ENCODE data around the gene MAML2.

MAML2 gene

DNA sequence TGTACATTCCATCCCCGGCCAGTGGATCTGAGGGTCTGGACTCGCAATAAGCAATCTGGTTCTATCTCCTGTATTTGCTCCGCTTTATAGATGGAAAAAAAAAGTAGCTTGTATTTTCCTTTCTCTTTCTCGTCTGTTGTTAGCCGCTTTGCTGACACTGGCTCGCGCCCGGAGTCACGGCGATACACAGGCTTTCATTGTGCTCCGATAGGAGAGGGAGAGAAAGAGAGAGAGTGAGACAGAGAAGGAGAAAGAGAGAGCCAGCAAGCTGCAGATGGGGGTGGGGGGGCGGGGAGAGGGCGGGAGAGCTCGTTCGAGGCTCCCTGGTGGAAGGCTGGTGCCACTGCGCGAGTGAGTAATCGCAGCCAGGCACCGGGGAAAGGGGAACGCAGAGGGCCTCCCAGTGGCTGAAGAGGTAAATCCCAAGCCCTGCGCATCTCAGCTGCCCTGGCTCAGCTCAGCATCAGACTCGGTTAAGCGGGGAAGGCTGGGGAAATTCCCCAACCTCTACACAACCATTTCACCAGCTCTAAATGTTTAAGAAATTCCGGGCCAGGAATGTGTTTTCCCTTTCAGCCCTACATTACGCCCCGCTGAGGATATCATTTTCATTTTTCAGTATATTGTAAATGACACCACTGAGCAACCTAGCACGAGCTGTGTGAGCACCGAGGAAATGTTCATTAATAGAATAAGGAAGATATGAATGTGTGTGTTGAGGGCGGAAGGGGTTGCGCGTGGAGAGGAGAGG lies at the start of gene MAML2:
TSS of gene MAML2 (minus strand) at position 235 of the 751 bp plus-strand sequence. CDS start 1,300 bp downstream, outside the sequence.
- DNase-seq, result peak; percentile 80

DNA sequence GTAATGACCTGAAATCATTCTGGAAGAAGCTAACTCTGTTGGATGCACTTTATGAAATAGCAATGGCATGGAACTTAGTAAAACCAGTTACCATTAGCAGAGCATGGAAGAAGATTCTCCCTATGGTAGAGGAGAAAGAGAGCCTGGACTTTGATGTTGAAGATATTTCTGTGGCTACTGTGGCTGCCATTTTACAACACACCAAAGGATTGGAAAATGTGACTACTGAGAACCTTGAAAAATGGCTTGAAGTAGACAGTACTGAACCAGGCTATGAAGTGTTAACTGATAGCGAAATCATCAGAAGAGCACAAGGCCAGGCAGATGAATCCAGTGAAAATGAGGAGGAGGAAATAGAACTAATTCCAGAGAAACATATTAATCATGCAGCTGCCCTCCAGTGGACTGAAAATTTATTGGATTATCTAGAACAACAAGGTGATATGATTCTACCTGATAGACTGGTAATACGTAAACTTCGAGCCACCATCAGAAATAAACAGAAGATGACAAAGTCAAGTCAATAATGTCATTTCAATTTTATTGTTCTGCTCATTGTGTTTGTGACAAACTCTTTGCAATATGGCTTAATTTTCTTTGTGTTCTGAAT lies 48.8 kb upstream of the MAML2 start:
- no peak for DNase-seq

DNA sequence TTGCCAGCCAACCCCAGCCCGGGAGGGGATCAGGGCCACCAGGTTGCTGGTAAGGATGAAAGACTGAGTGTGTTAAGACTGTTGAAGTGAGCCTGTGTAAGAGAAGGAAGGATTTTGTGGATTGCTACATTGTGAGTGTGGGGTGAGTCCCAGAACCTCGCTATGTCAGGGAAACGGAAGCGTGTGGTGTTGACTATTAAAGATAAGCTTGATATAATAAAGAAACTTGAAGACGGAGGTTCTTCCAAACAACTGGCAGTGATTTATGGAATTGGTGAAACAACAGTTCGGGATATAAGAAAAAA lies 47.4 kb upstream of the MAML2 start:
- DNase-seq, result no peak

DNA sequence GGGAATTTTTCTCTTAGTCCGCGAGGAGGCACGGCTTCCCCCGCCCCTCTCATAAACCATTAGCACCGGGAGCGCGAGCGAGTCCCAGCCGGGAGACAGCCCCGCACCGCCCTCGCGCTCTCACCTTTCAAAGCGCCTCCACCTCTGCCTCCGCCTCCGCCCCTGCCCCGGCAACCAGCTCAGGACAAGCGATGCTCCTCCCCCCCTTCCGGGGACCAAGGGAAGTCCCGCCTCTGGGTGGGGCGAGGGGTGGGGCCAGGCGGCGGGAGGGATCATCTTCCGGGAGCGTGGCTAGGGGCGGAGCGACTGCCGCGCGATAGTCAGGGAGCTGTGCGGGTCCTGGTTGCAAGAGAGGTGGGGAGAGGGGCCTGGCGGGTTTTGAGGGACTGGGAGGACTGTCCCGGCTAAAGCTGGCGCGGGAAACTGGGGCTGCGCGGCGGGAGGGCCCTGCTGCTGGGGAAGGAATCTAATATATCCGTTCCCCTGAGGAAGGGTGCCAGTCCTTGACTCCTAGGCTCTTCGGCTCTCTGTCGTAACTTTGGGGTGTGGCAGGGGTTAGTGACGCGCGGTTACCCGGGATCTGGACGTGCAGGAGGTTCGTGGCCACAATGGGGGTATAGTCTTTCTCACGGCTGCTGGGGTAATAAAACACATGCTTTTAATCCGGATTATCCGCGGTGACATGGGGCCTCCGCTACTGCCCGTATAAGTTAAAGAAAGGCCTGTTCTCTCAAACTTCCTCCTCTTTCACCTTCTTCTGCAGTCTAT lies 46.9 kb upstream of the MAML2 start, which contains the start of the genes CCDC82 and JRKL:
TSS of gene CCDC82 (minus strand) at position 193 of the 768 bp plus-strand sequence. CDS start 5,165 bp downstream, outside the sequence.
TSS of gene JRKL (plus strand) at position 294 of the 768 bp plus-strand sequence. CDS start 637 bp downstream, outside the sequence.
- DNase-seq, result peak; percentile 93

DNA sequence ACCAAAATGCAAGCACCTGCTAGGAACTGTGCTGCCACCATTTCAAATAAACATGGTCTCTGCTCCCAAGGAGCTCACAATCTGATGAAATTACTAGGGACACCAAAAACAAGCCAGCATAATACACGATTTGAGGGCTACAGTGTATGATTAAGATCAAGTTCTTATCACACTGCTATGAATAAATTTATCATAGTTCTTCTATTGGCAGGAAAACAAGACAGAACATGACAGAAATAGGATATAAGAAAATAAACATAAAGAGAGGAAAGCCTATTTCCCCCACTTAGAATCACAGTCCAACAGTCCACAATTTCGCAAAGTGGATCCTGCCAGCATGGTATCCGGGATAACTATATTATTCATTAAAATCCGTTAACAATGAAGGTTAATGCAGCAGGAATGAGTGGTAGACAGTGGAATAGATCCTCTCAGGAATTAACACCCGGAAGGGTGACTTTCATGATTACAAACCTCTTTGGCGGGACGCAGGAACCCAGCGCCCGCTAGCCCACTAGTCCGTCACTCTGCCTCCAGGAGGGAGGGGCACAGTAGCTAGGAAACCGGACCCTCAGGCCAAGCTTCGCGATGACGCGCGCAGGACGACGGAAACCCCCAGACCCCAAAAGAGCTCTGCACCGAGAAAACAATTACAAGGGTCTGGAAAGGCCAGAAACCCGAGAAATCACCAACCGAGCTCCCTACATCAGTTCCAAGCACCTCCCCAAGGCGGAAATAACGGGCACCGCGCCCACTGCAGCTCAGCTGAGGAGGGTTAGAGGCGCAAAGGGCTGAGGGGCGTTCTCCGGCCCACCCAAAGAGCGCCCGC lies 46.1 kb upstream of the MAML2 start:
- DNase-seq, result peak; percentile 75

DNA sequence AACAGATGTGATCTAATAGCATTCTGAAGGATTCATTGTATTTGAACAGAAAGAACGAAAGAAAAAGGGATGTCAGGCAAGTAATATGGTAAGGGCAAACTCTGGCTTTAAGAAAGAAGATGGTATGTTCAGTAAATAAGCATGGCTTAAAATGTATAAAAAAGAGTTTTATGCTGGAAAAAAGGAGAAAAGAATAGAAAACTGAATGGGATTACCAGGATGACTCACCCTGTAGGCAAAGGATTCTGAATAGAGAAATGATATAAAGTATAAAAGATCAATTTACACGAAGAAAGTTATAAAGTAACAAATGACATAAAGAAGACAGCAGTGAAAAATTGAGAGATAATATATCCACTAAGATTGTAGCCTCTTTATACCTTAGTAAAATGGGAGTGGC lies 42.2 kb upstream of the MAML2 start:
- DNase-seq, result no peak

DNA sequence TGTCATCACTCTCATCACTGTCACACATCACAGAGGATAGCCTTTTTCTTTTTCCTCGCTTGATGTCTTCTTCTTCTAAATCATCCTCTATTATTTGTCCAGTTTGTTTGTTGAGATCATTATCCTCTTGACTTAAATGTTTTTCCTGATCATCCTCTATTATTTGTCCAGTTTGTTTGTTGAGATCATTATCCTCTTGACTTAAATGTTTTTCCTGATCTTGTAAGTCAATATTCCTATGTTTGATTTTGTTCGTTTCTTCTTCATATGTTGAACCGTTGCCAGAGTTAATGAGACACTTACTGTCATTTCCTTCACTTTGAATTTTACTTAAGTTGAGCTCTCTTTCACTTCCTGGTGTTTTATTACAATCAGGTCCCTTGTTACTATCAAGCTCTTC lies 41.2 kb upstream of the MAML2 start:
- DNase-seq, result no peak

DNA sequence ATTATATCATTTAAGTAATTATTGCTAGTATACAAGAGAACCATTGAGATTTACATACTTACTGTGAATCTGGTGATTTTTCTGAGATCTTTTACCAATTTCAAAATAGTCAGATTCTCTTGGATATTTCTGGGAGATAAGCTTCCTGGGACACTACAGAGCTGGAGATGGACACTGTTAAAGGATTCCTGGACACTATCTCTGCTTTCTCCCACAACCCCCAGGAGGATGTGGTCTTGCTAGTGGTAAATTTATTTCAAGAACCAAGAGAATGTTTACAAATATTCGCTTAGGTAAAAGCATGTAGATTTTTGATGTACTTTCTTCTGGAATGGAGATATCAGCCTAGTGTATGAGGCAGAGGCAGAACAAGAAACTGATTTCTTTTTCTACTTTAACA lies 33.8 kb upstream of the MAML2 start:
- no peak for DNase-seq

DNA sequence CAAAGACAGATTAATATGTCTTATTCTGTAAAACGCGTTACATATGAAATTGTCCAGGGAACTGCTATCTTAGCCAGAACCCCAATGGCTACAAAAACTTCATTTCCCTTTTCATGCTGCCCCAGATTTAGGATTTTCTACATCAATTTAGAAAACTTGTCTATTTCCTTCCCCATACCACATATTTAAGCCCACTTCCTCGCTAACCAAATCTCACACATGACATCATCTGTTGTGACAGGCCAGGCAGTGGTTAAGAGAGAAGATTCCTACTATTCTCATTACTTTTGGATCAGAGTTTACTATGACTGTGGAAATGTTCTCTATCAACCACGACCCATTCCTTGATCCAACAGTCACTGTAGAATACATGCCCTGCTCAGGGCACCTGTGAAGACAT lies 30.8 kb upstream of the MAML2 start:
- no peak for DNase-seq

DNA sequence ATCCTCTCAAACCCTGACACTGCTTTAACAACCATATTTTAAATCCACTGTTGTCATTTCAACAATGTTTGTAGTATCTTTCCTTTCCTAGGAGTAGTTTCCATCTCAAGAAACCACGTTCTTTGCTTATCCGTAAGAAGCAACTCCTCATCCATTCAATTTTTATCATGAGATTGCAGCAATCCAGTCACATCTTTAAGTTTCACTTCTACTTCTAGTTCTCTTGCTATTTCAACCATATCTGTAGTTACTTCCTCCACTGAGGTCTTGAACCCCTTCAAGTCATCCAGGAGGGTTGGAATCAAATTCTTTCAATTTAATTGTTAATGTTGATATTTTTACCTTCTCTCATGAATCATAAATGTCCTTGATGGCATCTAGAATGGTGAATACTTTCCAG lies 24.3 kb upstream of the MAML2 start:
- DNase-seq, result no peak

DNA sequence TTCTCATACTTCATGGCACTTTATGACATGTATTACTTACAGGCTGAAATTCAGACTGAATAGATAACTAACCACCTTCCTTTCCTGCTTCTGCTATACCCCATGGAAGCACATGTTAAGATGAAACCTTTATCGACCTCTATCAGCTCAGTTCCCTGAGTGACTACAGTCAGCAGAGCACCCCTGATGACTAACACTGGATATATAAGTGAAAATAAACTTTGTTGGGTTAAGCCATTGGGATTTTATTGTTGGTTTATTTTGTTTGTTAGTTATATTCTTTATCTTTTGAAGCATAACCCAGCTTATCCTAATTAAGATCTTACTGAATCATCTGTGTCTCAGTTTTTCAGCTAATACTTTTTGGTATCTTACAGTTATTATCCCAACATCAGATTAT lies 23.0 kb upstream of the MAML2 start:
- DNase-seq, result no peak

DNA sequence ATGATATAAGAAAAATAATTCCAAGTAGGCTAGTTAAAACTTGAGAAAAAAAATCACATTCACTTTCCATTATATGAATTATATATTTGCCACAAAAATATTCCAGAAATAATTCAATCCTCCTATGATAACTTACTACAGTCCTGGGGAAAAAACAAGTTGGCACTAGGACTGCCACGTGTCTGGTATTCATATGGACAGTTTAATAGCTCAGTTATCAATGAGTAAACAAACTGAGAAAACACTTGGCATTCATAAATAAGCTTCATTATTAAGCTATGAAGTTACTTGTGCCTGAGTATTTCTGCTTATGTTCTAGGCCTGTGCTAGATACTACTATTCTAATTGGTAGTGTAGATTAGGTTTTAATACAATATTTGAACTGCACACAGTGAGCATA lies 22.5 kb upstream of the MAML2 start:
- DNase-seq, result no peak

DNA sequence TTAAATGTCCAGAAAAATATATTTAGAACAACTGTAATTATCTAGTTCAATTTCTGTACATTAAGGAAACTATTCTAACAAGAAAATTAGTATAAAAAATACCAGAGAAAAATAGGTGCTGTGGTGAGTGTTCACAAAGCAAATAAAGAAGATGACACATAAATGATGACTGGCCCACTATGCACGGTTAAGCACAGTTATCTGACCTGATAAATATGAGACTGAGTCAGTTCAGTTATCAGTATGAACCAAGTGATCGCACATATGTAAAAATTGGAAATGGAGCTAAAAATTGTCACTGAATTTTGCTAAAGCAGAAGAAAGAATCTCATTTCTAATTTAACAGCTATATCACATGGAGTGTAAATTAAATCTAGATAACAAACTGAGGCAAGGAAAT lies 18.8 kb upstream of the MAML2 start:
- no peak for DNase-seq

DNA sequence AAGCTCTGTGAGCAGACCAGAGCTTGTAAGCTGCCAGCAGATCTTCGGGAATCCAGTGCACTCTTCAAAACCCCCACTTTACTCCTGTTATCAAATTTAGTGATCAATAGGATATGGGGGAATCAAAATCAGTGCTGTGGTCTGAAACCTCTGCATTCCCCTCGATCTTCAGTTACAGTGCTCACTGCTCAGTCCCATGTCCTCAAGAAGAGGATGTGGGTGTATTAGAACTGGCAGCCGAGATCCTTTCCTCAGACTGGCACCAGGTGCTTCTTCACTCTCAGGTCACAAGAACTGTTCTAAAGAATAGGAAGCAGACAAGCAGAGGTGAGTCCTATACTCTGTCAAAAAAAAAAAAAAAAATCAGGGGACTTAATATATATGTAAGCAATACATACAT lies 15.3 kb upstream of the MAML2 start:
- DNase-seq, result no peak

DNA sequence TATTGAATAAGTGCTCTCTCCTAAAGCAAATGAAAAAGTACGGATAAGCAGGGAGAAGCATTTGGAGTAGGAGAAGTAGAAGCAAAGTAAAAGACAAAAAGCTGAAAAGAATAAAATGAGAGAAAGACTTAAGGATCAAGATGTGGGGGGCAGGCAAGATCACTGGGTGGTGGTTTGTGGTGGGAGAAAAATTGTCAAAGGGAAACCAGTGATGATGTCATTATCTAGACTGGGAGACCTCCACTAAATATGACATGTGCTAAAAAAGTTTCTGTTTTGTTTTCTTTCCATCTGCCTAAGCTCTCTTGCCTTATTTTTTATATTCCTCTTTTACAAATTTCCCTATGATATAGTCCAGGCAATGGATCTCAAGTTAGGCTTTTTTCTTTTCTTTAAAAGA lies 14.8 kb upstream of the MAML2 start:
- DNase-seq, result no peak

DNA sequence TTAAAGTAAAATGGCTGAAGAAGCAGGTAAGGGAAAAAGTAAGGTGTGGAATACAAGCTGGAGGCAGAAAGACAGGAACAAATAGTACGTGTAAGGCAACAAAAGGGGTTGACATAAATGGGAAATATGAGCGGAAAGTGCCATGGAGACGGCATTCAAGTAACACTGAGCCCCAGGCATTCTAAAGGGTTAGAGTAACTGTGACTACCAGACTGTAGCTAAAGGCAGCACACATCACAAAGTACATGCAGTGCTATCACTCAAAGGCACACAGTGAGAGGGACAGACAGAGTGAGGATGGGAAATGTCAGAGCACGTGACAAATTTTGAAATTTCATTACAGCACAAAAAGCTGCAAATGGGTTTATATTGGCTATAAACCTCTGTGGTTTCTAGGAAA lies 13.9 kb upstream of the MAML2 start:
- no peak for DNase-seq

DNA sequence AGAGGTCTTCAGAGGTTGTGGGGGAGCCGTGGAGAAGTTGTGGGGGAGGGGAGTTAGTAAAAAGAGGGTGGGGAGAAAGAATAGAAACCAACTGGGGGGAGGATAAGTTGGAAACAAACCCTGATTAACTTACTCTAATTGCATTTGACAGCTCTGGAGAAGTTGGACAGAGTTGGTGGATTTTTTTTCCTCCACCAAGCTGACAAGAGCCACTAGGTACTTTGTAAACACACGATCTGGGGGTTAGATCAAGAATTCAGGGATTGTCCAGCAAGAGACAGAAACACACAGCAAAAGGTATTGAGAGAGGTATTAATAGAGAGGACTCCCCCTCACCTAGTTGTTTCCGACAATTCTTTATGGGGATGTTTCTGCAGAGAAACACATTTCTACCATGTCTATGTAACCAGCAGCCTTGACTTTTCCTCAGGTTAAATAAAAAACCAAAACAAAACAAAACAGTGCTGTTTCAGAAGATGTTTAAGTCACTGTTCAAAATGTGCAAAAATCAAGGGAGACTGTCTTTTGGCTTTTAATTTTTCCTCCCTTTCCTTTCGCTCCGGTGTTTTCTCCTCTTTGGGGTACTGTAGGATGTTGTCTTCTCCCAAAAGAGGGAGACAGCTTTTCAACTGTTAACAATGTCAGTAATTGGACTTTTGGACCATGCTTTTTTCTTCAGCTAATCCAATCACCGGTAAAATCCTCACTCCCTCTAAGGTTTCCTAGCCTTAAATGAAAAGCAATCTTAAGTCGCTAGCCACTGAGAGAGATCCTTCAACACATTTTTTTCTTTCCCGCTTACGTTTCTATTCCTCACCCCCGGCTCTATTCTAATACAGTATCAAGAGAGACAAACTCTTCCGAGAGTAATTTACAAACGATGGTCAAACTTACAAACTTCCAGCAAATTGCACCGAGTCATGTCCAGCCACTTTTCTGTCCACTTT lies 708 bp downstream of the MAML2 start:
- DNase-seq, result no peak

DNA sequence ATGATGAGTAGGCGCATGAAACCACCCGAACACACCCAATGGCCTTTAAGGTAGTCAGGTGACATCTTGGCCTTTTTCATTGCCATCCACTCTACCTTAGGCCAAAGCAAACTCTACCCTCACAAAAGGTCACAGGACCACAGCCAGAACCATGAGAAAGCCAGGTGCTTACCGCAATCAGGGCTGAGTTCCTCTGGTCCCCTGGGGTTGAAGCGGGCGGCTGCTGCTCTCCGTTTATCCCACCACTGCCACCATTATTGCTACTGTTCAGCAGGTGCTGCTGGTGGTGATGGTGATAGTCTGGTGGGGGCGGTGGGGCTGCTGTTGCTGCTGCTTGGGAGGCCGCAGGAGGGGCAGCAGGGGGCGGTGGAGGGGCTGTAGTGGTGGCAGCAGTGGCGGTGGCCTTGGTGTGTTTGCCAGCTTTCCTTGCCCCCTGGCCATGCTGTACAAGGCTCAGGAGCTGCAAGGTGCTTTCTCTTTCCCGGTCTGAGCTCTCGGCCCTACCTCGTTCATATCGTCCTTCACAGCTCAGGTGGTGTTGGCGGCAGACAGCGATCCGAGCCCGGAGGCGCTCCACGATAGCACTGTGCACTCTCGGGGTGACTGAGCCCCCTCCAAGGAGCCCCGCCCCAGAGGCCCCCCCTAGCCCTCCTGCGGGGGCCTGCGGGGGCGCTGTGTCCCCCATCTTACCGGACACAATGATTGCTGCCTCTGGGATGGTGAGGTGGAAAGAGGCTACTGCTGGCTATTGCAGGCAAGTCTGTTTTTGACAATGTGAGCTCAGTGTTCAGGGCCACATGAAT lies 1.6 kb downstream of the MAML2 start:
- no peak for DNase-seq

DNA sequence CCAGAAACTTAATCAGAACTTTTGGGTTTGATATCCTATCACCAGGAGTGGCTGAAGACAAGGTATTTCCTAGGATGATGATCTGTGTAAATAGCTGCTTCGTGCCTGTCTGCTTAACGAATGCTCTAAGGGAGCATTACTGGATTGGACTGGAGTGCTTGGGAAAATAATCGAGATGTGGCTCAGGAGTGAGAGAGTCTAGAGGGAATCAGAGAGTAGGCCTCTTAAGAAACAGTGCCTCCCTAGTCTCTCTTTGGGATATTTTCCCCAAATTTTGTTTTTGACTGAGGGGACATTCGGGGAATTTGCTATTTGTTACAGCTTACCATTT lies 2.5 kb downstream of the MAML2 start:
- no peak for DNase-seq

DNA sequence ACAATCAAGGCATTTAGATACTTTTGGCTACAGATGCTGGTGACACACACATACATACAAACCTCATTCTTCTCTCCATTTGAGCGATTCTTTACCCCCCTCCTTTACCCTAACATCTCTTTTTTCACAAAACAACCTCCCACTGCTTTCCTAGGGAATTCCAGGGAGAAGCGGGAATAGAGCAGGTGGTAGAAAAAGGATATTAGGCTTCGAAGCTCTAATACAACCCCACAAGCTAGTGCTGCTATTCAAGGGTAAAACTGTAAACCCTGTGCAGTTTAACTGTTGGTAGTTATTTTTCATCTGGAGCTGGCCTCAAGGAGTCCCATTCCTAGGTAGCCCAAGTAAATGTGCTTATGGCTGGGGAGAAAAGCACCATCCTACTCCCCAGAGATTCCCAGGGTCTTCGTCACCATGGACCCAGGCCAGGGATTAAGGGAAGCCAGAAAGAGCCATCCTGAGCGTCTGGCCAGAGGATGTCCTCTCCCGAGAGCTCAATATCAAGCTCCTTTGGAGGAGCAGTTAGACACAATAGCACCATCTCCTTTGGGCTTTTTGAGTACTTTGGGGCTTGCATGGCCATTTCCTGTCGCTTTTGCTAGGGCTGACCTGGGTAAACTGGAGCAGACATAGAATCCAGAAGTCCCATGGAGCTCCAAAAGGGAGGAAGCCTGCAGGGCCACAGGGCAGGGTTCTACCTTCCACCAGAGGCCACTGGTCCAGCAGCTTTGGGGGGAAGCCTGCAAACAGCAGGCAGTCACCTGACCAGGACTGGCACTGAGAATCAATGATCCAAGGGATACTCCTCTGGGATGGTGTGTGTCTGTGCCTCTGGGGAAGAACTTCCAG lies 3.1 kb downstream of the MAML2 start:
- DNase-seq, result no peak

Data from KG1 (cell line).